GM12878 (cell line): ENCODE measurements around the gene FADD.

Experiments
- CTCF ChIP-seq, 3 experiments: IDR thresholded peaks in 2 of 3; conservative IDR thresholded peaks in 1 of 3; 2 replicates each; pipeline ENCODE4 v1.5.1; 2011; ENCODE audit warnings: low read depth in 3 of 3, low read length in 3 of 3, mild to moderate bottlenecking in 3 of 3, control low read depth in 2 of 3, moderate library complexity in 2 of 3, inconsistent platforms in 1 of 3, mixed read lengths in 1 of 3; ENCODE audit not compliant: control insufficient read depth in 2 of 3, insufficient read depth in 1 of 3; ENCODE audit errors: extremely low read depth in 1 of 3
- EZH2 ChIP-seq: IDR thresholded peaks from 2 replicates; pipeline ENCODE4 v1.6.1; 2012; ENCODE audit warnings: low read depth, mild to moderate bottlenecking, control low read depth, inconsistent platforms, low read length, borderline replicate concordance; ENCODE audit not compliant: control insufficient read depth
- HDAC2 ChIP-seq: fragments of 200-600 bp; sonication (generic); IDR thresholded peaks from 2 replicates; pipeline ENCODE4 v1.6.1; 2017
- HDAC6 ChIP-seq: fragments of 200-600 bp; sonication (generic); IDR thresholded peaks from one replicate; pipeline ENCODE4 v1.8.0; 2017; ENCODE audit warnings: antibody characterized with exemption; ENCODE audit not compliant: unreplicated experiment
- POLR2AphosphoS5 ChIP-seq: IDR thresholded peaks from 2 replicates; pipeline ENCODE4 v1.6.1; 2011; ENCODE audit warnings: mild to moderate bottlenecking, low read length, inconsistent platforms
- RAD51 ChIP-seq: fragments of 450-650 bp; IDR thresholded peaks from 2 replicates; pipeline ENCODE4 v1.6.1; 2016; ENCODE audit warnings: moderate library complexity, mild to moderate bottlenecking, inconsistent platforms
- RELA ChIP-seq: fragments of 450-650 bp; IDR thresholded peaks from 2 replicates; pipeline ENCODE4 v1.8.0; 2014; ENCODE audit warnings: borderline replicate concordance; ENCODE audit not compliant: partially characterized antibody
- SIN3A ChIP-seq: IDR thresholded peaks from 2 replicates; pipeline ENCODE4 v1.6.1; 2012; ENCODE audit warnings: low read depth, low read length, improper control_type of control experiment
- SMC3 ChIP-seq: IDR thresholded peaks from 2 replicates; pipeline ENCODE4 v1.6.1; 2011; ENCODE audit warnings: low read length, improper control_type of control experiment, borderline replicate concordance
- SREBF2 ChIP-seq: IDR thresholded peaks from 2 replicates; pipeline ENCODE4 v1.6.1; 2012; ENCODE audit warnings: mild to moderate bottlenecking, low read length
- TAF1 ChIP-seq: IDR thresholded peaks from 2 replicates; pipeline ENCODE4 v1.6.1; 2011; ENCODE audit warnings: mild to moderate bottlenecking, low read depth, low read length, borderline replicate concordance
- ZZZ3 ChIP-seq: IDR thresholded peaks from 2 replicates; pipeline ENCODE4 v1.6.1; 2011; ENCODE audit warnings: low read depth; ENCODE audit not compliant: control insufficient read depth, insufficient read length
- TF ChIP-seq, protein P1 (sequence below): IDR thresholded peaks from 2 replicates; pipeline ENCODE4 v1.6.1; 2012; ENCODE audit warnings: low read depth, low read length, improper control_type of control experiment

- TF ChIP-seq SIN3A (no peak), RAD51 (no peak), HDAC6 (no peak), SREBF2 (no peak), POLR2AphosphoS5 (no peak), SMC3 (no peak), HDAC2 (no peak), CTCF (IDR thresholded peaks at IDR 0.05 in 2 of 3, conservative IDR thresholded peaks at IDR 0.05 in 1 of 3; ENCODE audit: control insufficient read depth in 2 of 3, extremely low read depth in 1 of 3, insufficient read depth in 1 of 3, low read depth in 3 of 3, low read length in 3 of 3) (no peak), RELA (no peak), TAF1 (no peak), EZH2 (no peak), ZZZ3 (no peak)
- TF ChIP-seq, protein P1, sequence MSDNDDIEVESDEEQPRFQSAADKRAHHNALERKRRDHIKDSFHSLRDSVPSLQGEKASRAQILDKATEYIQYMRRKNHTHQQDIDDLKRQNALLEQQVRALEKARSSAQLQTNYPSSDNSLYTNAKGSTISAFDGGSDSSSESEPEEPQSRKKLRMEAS = no peak
Measured at GRCh38 chr11:70220920-70221319, 17.8 kb downstream of the FADD start.
